GM23338 (cell line): ENCODE results near the gene ZNF628. TPM values are rescaled to one million over a fixed set of nuclear protein-coding genes. Genes with fewer than 3 reads are reported as not detected.

ENCODE experiments used
- ATAC-seq: fragments of 200-7000 bp; cut with Tn5 transposase; 3 replicates; pipeline ENCODE4 v1.9.1; 2020
- DNase-seq: peaks from one replicate; pipeline ENCODE4 v3.0.0-alpha.2; 2015; ENCODE audit warnings: low spot score
- H2AFZ ChIP-seq: fragments of 200-600 bp; sonication (generic); 2 replicates; pipeline ENCODE4 v1.8.0; 2016; ENCODE audit warnings: antibody characterized with exemption, mild to moderate bottlenecking, moderate library complexity
- H3F3A ChIP-seq: fragments of 200-600 bp; sonication (generic); replicated peaks from 2 replicates; pipeline ENCODE4 v1.8.0; 2017; ENCODE audit warnings: antibody characterized with exemption, mixed run types, low read depth
- H3K27ac ChIP-seq: fragments of 200-600 bp; sonication (generic); 2 replicates; pipeline ENCODE4 v1.6.1; 2016; ENCODE audit warnings: low read depth
- H3K27me3 ChIP-seq: fragments of 200-600 bp; sonication (generic); 2 replicates; pipeline ENCODE4 v1.8.0; 2016; ENCODE audit warnings: mild to moderate bottlenecking, mixed run types, moderate library complexity; ENCODE audit not compliant: insufficient read depth
- H3K36me3 ChIP-seq: fragments of 200-600 bp; sonication (generic); 2 replicates; pipeline ENCODE4 v1.8.0; 2016; ENCODE audit warnings: mild to moderate bottlenecking; ENCODE audit not compliant: insufficient read depth
- H3K4me1 ChIP-seq: fragments of 200-600 bp; sonication (generic); 2 replicates; pipeline ENCODE4 v1.8.0; 2016; ENCODE audit warnings: mild to moderate bottlenecking, moderate library complexity; ENCODE audit not compliant: insufficient read depth
- H3K4me2 ChIP-seq: fragments of 200-600 bp; sonication (generic); 2 replicates; pipeline ENCODE4 v1.7.1; 2017; ENCODE audit warnings: mixed run types
- H3K4me3 ChIP-seq: fragments of 200-600 bp; sonication (generic); 2 replicates; pipeline ENCODE4 v1.6.1; 2016; ENCODE audit warnings: mixed run types
- H3K79me2 ChIP-seq: fragments of 200-600 bp; sonication (generic); replicated peaks from 2 replicates; pipeline ENCODE4 v1.8.0; 2017; ENCODE audit warnings: mild to moderate bottlenecking; ENCODE audit not compliant: insufficient read depth
- H3K9me2 ChIP-seq: fragments of 200-600 bp; sonication (generic); 2 replicates; pipeline ENCODE4 v1.8.0; 2017; ENCODE audit not compliant: insufficient read depth
- H4K20me1 ChIP-seq: fragments of 200-600 bp; sonication (generic); replicated peaks from 2 replicates; pipeline ENCODE4 v1.8.0; 2017; ENCODE audit warnings: mild to moderate bottlenecking; ENCODE audit not compliant: insufficient read depth
- H3K27ac Mint-ChIP-seq: 2 replicates; pipeline ENCODE4 v1.8.0; 2020; ENCODE audit warnings: inconsistent platforms, mild to moderate bottlenecking, moderate library complexity, mixed read lengths
- H3K27me3 Mint-ChIP-seq: 3 replicates; pipeline ENCODE4 v1.8.0; 2022; ENCODE audit warnings: low read depth, mild to moderate bottlenecking, moderate library complexity, mixed read lengths, inconsistent platforms; ENCODE audit not compliant: insufficient read depth, poor library complexity
- H3K36me3 Mint-ChIP-seq: 3 replicates; pipeline ENCODE4 v1.8.0; 2021; ENCODE audit warnings: low read depth, mild to moderate bottlenecking, inconsistent platforms, moderate library complexity, mixed read lengths
- H3K4me1 Mint-ChIP-seq: 3 replicates; pipeline ENCODE4 v1.8.0; 2020; ENCODE audit warnings: mild to moderate bottlenecking, inconsistent platforms, mixed read lengths
- H3K4me3 Mint-ChIP-seq: 3 replicates; pipeline ENCODE4 v1.8.0; 2021; ENCODE audit warnings: moderate library complexity, mild to moderate bottlenecking, inconsistent platforms, mixed read lengths
- H3K9me3 Mint-ChIP-seq: 3 replicates; pipeline ENCODE4 v1.8.0; 2020; ENCODE audit warnings: moderate library complexity, mild to moderate bottlenecking, inconsistent platforms, mixed read lengths
- CREB1 ChIP-seq: fragments of 250-450 bp; sonication (Bioruptor Pico); IDR thresholded peaks from 2 replicates; pipeline ENCODE4 v1.5.0; 2020; ENCODE audit warnings: low read depth, mild to moderate bottlenecking, moderate library complexity
- CTCF ChIP-seq, 2 experiments: fragments of 200-600 bp in 1 of 2; sonication (generic) in 1 of 2; conservative IDR thresholded peaks; 2 replicates each; pipeline versions ENCODE4 v1.5.1 to v1.6.1; 2016 to 2017; ENCODE audit warnings: antibody characterized with exemption in 2 of 2, low read depth in 2 of 2, mild to moderate bottlenecking in 2 of 2, moderate library complexity in 1 of 2
- ETS1 ChIP-seq: IDR thresholded peaks from 2 replicates; pipeline ENCODE4 v1.6.1; 2016; ENCODE audit warnings: antibody characterized with exemption
- EZH2 ChIP-seq: fragments of 200-600 bp; sonication (generic); IDR thresholded peaks from one replicate; pipeline ENCODE4 v1.8.0; 2017; ENCODE audit warnings: antibody characterized with exemption, mild to moderate bottlenecking, low read depth; ENCODE audit not compliant: unreplicated experiment
- EZH2phosphoT487 ChIP-seq: fragments of 200-600 bp; sonication (generic); IDR thresholded peaks from one replicate; pipeline ENCODE4 v1.8.1; 2018; ENCODE audit warnings: antibody characterized with exemption; ENCODE audit not compliant: unreplicated experiment
- JUNB ChIP-seq: IDR thresholded peaks from one replicate; pipeline ENCODE4 v1.6.1; 2016; ENCODE audit warnings: antibody characterized with exemption; ENCODE audit not compliant: unreplicated experiment
- NANOG ChIP-seq: IDR thresholded peaks from 2 replicates; pipeline ENCODE4 v1.6.1; 2016; ENCODE audit warnings: antibody characterized with exemption, borderline replicate concordance
- POLR2AphosphoS5 ChIP-seq: IDR thresholded peaks from 2 replicates; pipeline ENCODE4 v1.6.1; 2016; ENCODE audit warnings: antibody characterized with exemption, low read depth
- REST ChIP-seq: IDR thresholded peaks from one replicate; pipeline ENCODE4 v1.6.1; 2018; ENCODE audit warnings: antibody characterized with exemption; ENCODE audit not compliant: unreplicated experiment
- STAT1 ChIP-seq: IDR thresholded peaks from one replicate; pipeline ENCODE4 v1.6.1; 2016; ENCODE audit warnings: antibody characterized with exemption; ENCODE audit not compliant: unreplicated experiment
- ZNF114 ChIP-seq: fragments of 250-450 bp; sonication (Bioruptor Pico); IDR thresholded peaks from 2 replicates; pipeline ENCODE4 v1.5.0; 2020; ENCODE audit warnings: mild to moderate bottlenecking, moderate library complexity
- ZNF331 ChIP-seq: fragments of 250-450 bp; sonication (Bioruptor Pico); IDR thresholded peaks from 2 replicates; pipeline ENCODE4 v1.5.0; 2020; ENCODE audit warnings: low read depth, mild to moderate bottlenecking, moderate library complexity
- ZNF462 ChIP-seq: fragments of 250-450 bp; sonication (Bioruptor Pico); IDR thresholded peaks from 2 replicates; pipeline ENCODE4 v1.5.0; 2020; ENCODE audit warnings: mild to moderate bottlenecking, moderate library complexity
- polyA plus RNA-seq: library from polyadenylated mRNA; unstranded; fragments of >200 nt; fragmentation: Nextera tagmentation; extraction: Ambion mirVana; gene quantifications from 2 replicates; pipeline ENCODE4 v1.2.1, GENCODE V29; 2016
- total RNA-seq: library from RNA; depleted of rRNA; stranded (reverse); fragments of >200 nt; shearing (Covaris generic); gene quantifications from 2 replicates; pipeline ENCODE4 v1.2.3, GENCODE V29; 2014

The ZNF628 gene
- total and polyA plus RNA-seq, 2 experiments from 2014 or later = 4.9 to 10.7 TPM

GRCh38 chr19:55504252-55504603, 27.8 kb downstream of the ZNF628 start:
- Histone ChIP-seq H3K4me1 (no peaks in the 10 kb centered on the region), H2AFZ (no peak overlapping the region), H3K9me2 (no peaks in the 10 kb centered on the region), H4K20me1 (no peaks in the 10 kb centered on the region), H3K36me3 (no peaks in the 10 kb centered on the region), H3F3A (no peaks in the 10 kb centered on the region), H3K4me3 (peak overlapping the region; percentile 24; the same call in 1 of the 2 replicates), H3K4me2 (0 out of 2 replicates have a peak overlapping the region, but pooled peaks have one; percentile 37), H3K27ac (no peak overlapping the region), H3K79me2 (no peaks in the 10 kb centered on the region), H3K27me3 (peaks cover 32% of the 10 kb centered on the region)
- ATAC-seq (no peak), DNase-seq (no peak)
- H3K4me3 Mint-ChIP-seq = no peak overlapping the region; the same call in 2 of the 3 replicates
- H3K27ac Mint-ChIP-seq = no peak overlapping the region
- no peak for TF ChIP-seq ZNF462 (CRISPR knock-in tag)
- no peak for TF ChIP-seq ZNF331
- no peak for TF ChIP-seq ZNF114 (CRISPR knock-in tag)
- no peak for TF ChIP-seq CTCF (conservative IDR thresholded peaks at IDR 0.05; ENCODE audit: low read depth in 2 of 2)
- TF ChIP-seq REST = no peak
- no peak for TF ChIP-seq CREB1 (CRISPR knock-in tag)
- no peak for TF ChIP-seq POLR2AphosphoS5
- no peak for TF ChIP-seq ETS1
- no peak for TF ChIP-seq EZH2
- no peak for TF ChIP-seq JUNB
- no peak for TF ChIP-seq EZH2phosphoT487
- no peak for TF ChIP-seq STAT1
- TF ChIP-seq NANOG = no peak
- H3K4me1 Mint-ChIP-seq = no peaks in the 10 kb centered on the region
- peaks cover 21% of the 10 kb centered on the region for H3K9me3 Mint-ChIP-seq
- peaks cover 15% of the 10 kb centered on the region for H3K36me3 Mint-ChIP-seq
- peaks cover 41% of the 10 kb centered on the region for H3K27me3 Mint-ChIP-seq
